D721Med (cell line): ENCODE data around the gene CAPRIN2.

Experiments used
- DNase-seq: peaks from one replicate; pipeline ENCODE4 v3.0.0; 2011; ENCODE audit warnings: low spot score; ENCODE audit not compliant: insufficient read length
- FAIRE-seq: peaks from 2 replicates; lab custom pipeline; 2011; peaks lifted over from hg19 to GRCh38; lab: Jason Lieb, UNC
- CTCF ChIP-seq: IDR thresholded peaks from 2 replicates; pipeline ENCODE4 v1.5.1; 2012; ENCODE audit warnings: mild to moderate bottlenecking, control low read depth; ENCODE audit not compliant: insufficient read depth; ENCODE audit errors: missing control alignments

CAPRIN2 gene

GRCh38 chr12:30732954-30733637 lies 21.7 kb downstream of the CAPRIN2 start:
- TF ChIP-seq CTCF, result no peak
- no peak for FAIRE-seq
- no peak for DNase-seq

- TF ChIP-seq CTCF, result no peak
- DNase-seq (no peak), FAIRE-seq (no peak)
Measured at GRCh38 chr12:30730011-30730410, 24.7 kb downstream of the CAPRIN2 start.

GRCh38 chr12:30729547-30729946 lies 25.2 kb downstream of the CAPRIN2 start:
- FAIRE-seq, result no peak
- TF ChIP-seq CTCF, result no peak
- DNase-seq, result no peak

- FAIRE-seq (no peak), DNase-seq (no peak)
- TF ChIP-seq CTCF, result no peak
Measured at GRCh38 chr12:30726647-30727046, 28.1 kb downstream of the CAPRIN2 start.

GRCh38 chr12:30725739-30726138 lies 29.0 kb downstream of the CAPRIN2 start:
- no peak for TF ChIP-seq CTCF
- no peak for DNase-seq
- FAIRE-seq, result no peak

- TF ChIP-seq CTCF, result no peak
- DNase-seq, result no peak
- no peak for FAIRE-seq
Measured at GRCh38 chr12:30719060-30719459, 35.7 kb downstream of the CAPRIN2 start.

- no peak for DNase-seq
- no peak for TF ChIP-seq CTCF
- FAIRE-seq, result no peak
Measured at GRCh38 chr12:30707613-30708342, 47.0 kb downstream of the CAPRIN2 start.
